ENCODE data around the gene SELENON. TPM values are rescaled to one million over a fixed set of nuclear protein-coding genes. Genes with fewer than 3 reads are reported as not detected.

SELENON gene
- total and polyA plus RNA-seq, 9 of the 15 experiments (the other 6 are each of a cell fraction or from before 2014, with no cell fraction given) = 0.43 to 26.7 (median 7.0) TPM

GRCh38 chr1:25807480-25808390 is 7.7 kb downstream of the SELENON start:
- BruUV-seq (replicated peaks) = no TSS peak
- peak overlapping the region in 1 of 2 experiments; percentile 70; a peak in 1 of 4 replicates for H3K9ac ChIP-seq (ENCODE audit: insufficient read depth in 1 of 2, low read depth in 2 of 2, low read length in 2 of 2)
- POLR2A ChIA-PET = interaction anchor here (0.5 to 2.2 kb wide), 9 partner anchors 8 to 1216 kb away, joined by 3 to 12 read pairs (median 3); partner anchors contain the start of genes MTFR1L and RSRP1
- H4K20me1 ChIP-seq (replicated peaks; ENCODE audit: control insufficient read depth, insufficient read depth, low read length) = peaks cover 4% of the 10 kb centered on the region; the same call in 1 of the 2 replicates
- no peaks in the 10 kb centered on the region for H3K36me3 ChIP-seq (ENCODE audit: control insufficient read depth, insufficient read depth, low read length)
- H3K9me3 ChIP-seq (replicated peaks; ENCODE audit: control insufficient read depth, insufficient read depth, low read depth, low read length) = no peaks in the 10 kb centered on the region
- in situ Hi-C loops (cut with MboI) (no loop called here), intact Hi-C loops (cut with micrococcal nuclease) (no loop called here)
- H3K4me3 ChIP-seq = no peak overlapping the region
- no peaks in the 10 kb centered on the region for H3K27me3 ChIP-seq (ENCODE audit: control insufficient read depth in 2 of 2, insufficient read depth in 2 of 2, low read length in 2 of 2)
- H3K27ac ChIP-seq (ENCODE audit: extremely low read depth, low read depth, low read length) = no peak overlapping the region
- no peak for FAIRE-seq
- no peak for TF ChIP-seq SMAD2 (IDR thresholded peaks at IDR 0.05; ENCODE audit: low read depth, low read length)
- 0 out of 2 replicates have a peak, but pooled peaks have one; percentile 21 for TF ChIP-seq MAX (CRISPR knock-in tag; IDR thresholded peaks at IDR 0.05)
- H2AFZ ChIP-seq (ENCODE audit: low read depth, low read length) = no peak overlapping the region
- H3K9me1 ChIP-seq (ENCODE audit: control insufficient read depth, insufficient read depth, low read length) = no peaks in the 10 kb centered on the region
- H3K4me2 ChIP-seq (ENCODE audit: insufficient read depth, low read length) = no peak overlapping the region
- no peak for DNase-seq (ENCODE audit: extremely low read depth in 1 of 4, low spot score in 3 of 4)
- CTCF ChIA-PET (ENCODE audit: low intra/inter-chr PET ratio) = interaction anchor here (0.6 kb wide), 1 partner anchor 263 kb away, joined by 3 read pairs; no protein-coding TSS in a partner anchor
- H3K79me2 ChIP-seq (ENCODE audit: control insufficient read depth, insufficient read depth, low read length) = no peaks in the 10 kb centered on the region
- peaks cover 6 to 44% of the 10 kb centered on the region in 2 experiments; a peak in 4 of 5 replicates for H3K4me1 ChIP-seq (replicated peaks in 1 of 2; ENCODE audit: control insufficient read depth in 2 of 2, insufficient read depth in 2 of 2, low read length in 2 of 2)
- WGBS (ENCODE audit: insufficient coverage, low coverage, missing lambda C conversion rate) = 60% methylated on average over 20 of the region's 20 CpGs
- no peak for ATAC-seq

Data from K562 (cell line).